WTC11 (cell line): Measurements from ENCODE around the gene TBL1X.

Experiments used
- CTCF ChIP-seq: fragments of 200-600 bp; IDR thresholded peaks from 2 replicates; pipeline ENCODE4 v1.8.0; 2022; ENCODE audit warnings: antibody characterized with exemption
- E2F1 ChIP-seq: sonication (generic); formaldehyde crosslinking; IDR thresholded peaks from 2 replicates; pipeline ENCODE4 v1.8.0; 2022; ENCODE audit warnings: mild to moderate bottlenecking, missing genetic modification reagents

- TF ChIP-seq E2F1 (CRISPR knock-in tag) (no peak), CTCF (no peak)
These were observed 317.1 kb downstream of the TBL1X start for GRCh38 chrX:9781941-9782340.
